GM19372 (cell line): ENCODE measurements around the gene PPFIBP2.

Experiments used
- ATAC-seq: cut with Tn5 transposase; IDR thresholded peaks from one replicate; pipeline ENCODE4 v1.9.1; 2021; ENCODE audit warnings: mild to moderate bottlenecking, low read depth, moderate library complexity; ENCODE audit not compliant: unreplicated experiment

Gene PPFIBP2

GRCh38 chr11:7513234-7514098 is at the start of gene PPFIBP2:
Gene PPFIBP2, plus strand, starts transcription at chr11:7513999. Its CDS starts 35,477 bp downstream, at chr11:7549476.
- peak; percentile 64 for ATAC-seq

GRCh38 chr11:7467652-7468051 is 46.1 kb upstream of the PPFIBP2 start:
- peak; percentile 79 for ATAC-seq

- no peak for ATAC-seq
Measured at GRCh38 chr11:7469351-7469865, 44.4 kb upstream of the PPFIBP2 start.

- ATAC-seq = no peak
Measured at GRCh38 chr11:7471071-7471470, 42.7 kb upstream of the PPFIBP2 start.

- peak; percentile 90 for ATAC-seq
Measured at GRCh38 chr11:7473717-7474116, 40.1 kb upstream of the PPFIBP2 start.

GRCh38 chr11:7480113-7480512 is 33.7 kb upstream of the PPFIBP2 start:
- ATAC-seq = no peak

- ATAC-seq = no peak
Measured at GRCh38 chr11:7484131-7484530, 29.7 kb upstream of the PPFIBP2 start.

GRCh38 chr11:7484645-7485044 is 29.2 kb upstream of the PPFIBP2 start:
- no peak for ATAC-seq

- ATAC-seq = no peak
Measured at GRCh38 chr11:7485186-7486097, 28.4 kb upstream of the PPFIBP2 start, which contains the start of gene OLFML1. Gene OLFML1, plus strand, starts transcription at chr11:7485506. Its CDS starts 370 bp downstream, at chr11:7485876.

- no peak for ATAC-seq
Measured at GRCh38 chr11:7486098-7486780, 27.6 kb upstream of the PPFIBP2 start.

- ATAC-seq = no peak
Measured at GRCh38 chr11:7486781-7487140, 27.0 kb upstream of the PPFIBP2 start.

- ATAC-seq = no peak
Measured at GRCh38 chr11:7487360-7487759, 26.4 kb upstream of the PPFIBP2 start.

- ATAC-seq = no peak
Measured at GRCh38 chr11:7488681-7489080, 25.1 kb upstream of the PPFIBP2 start.

- no peak for ATAC-seq
Measured at GRCh38 chr11:7489376-7489775, 24.4 kb upstream of the PPFIBP2 start.

GRCh38 chr11:7490054-7490453 is 23.7 kb upstream of the PPFIBP2 start:
- no peak for ATAC-seq

GRCh38 chr11:7490535-7490934 is 23.3 kb upstream of the PPFIBP2 start:
- ATAC-seq = no peak

GRCh38 chr11:7492253-7492652 is 21.5 kb upstream of the PPFIBP2 start:
- no peak for ATAC-seq

- no peak for ATAC-seq
Measured at GRCh38 chr11:7493670-7494069, 20.1 kb upstream of the PPFIBP2 start.

GRCh38 chr11:7494086-7494745 is 19.6 kb upstream of the PPFIBP2 start:
- ATAC-seq = no peak
